Measurements from ENCODE around the gene ACADL.
A peak's percentile ranks its signal among the peaks of the same experiment; 100 is the strongest.

The ACADL gene

GRCh38 chr2:210230518-210230917, 5.3 kb upstream of the ACADL start:
- no peaks in the 10 kb centered on the region for H3K36me3 ChIP-seq (ENCODE audit: insufficient read depth, low read length)
- H3K9me3 ChIP-seq (ENCODE audit: low read length), result no peaks in the 10 kb centered on the region
- peaks cover under 1% of the 10 kb centered on the region for H3K4me1 ChIP-seq (ENCODE audit: insufficient read depth, low read length)
- H3K4me3 ChIP-seq (ENCODE audit: low read length), result no peak overlapping the region
- H2AFZ ChIP-seq (ENCODE audit: low read depth, low read length), result no peak overlapping the region
- H3K27me3 ChIP-seq (ENCODE audit: insufficient read depth, low read length), result peaks cover 13% of the 10 kb centered on the region

DNA sequence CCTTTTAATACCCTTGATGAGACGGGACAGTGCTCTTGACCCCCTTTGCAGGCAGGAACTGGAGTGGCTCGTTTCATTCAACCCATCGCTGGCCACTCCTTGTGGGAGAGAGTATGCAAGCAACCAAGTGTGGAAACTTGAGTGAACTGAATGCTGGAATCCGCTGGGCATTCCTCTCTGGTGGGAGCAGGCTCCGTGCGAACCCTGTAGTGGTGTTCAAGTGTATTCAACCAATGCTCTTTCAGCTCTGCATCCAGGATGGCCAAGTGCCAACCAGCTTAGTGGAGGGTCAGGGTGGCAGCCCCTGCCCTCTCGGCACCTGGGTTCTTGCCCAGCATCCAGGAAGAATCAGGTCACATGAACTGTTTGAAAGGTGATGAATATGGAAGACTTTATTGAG, 3.3 kb upstream of the ACADL start:
- Histone ChIP-seq H3K27me3 (ENCODE audit: insufficient read depth, low read length) (peaks cover 32% of the 10 kb centered on the region), H3K36me3 (ENCODE audit: insufficient read depth, low read length) (no peaks in the 10 kb centered on the region), H2AFZ (ENCODE audit: low read depth, low read length) (no peak overlapping the region), H3K4me3 (ENCODE audit: low read length) (no peak overlapping the region), H3K9me3 (ENCODE audit: low read length) (no peaks in the 10 kb centered on the region), H3K4me1 (ENCODE audit: insufficient read depth, low read length) (peaks cover 8% of the 10 kb centered on the region)

- Histone ChIP-seq H3K27me3 (ENCODE audit: insufficient read depth, low read length) (peaks cover 43% of the 10 kb centered on the region), H3K9me3 (ENCODE audit: low read length) (no peaks in the 10 kb centered on the region), H3K4me3 (ENCODE audit: low read length) (no peak overlapping the region), H3K4me1 (ENCODE audit: insufficient read depth, low read length) (peaks cover 8% of the 10 kb centered on the region), H2AFZ (ENCODE audit: low read depth, low read length) (no peak overlapping the region), H3K36me3 (ENCODE audit: insufficient read depth, low read length) (no peaks in the 10 kb centered on the region)
These were observed 2.2 kb upstream of the ACADL start for GRCh38 chr2:210227290-210228088.

DNA sequence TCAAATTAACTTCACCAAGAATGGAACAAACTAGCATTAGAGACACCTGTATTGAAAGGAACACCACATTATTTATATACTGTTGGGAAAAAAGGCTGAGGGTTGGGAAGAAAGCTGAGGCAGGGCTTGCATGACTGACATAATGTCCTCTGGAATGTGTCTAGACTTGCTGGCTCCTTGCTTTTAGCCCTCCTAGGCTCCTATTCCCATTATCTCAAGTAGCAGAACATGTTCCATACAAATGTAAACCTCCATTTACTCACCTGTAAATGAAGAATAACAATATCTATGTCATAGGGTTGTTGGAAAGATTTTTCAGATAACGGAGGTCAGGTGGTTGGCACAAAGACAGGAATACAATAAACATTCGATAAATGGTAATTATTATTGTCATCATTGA, 976 bp upstream of the ACADL start:
- Histone ChIP-seq H3K36me3 (ENCODE audit: insufficient read depth, low read length) (no peaks in the 10 kb centered on the region), H3K4me3 (ENCODE audit: low read length) (no peak overlapping the region), H3K9me3 (ENCODE audit: low read length) (no peaks in the 10 kb centered on the region), H3K4me1 (ENCODE audit: insufficient read depth, low read length) (peaks cover 8% of the 10 kb centered on the region), H3K27me3 (ENCODE audit: insufficient read depth, low read length) (peaks cover 45% of the 10 kb centered on the region), H2AFZ (ENCODE audit: low read depth, low read length) (no peak overlapping the region)

GRCh38 chr2:210224591-210224940, 681 bp downstream of the ACADL start:
- peak overlapping the region; percentile 57 for H3K4me3 ChIP-seq (ENCODE audit: low read length)
- H3K36me3 ChIP-seq (ENCODE audit: insufficient read depth, low read length), result no peaks in the 10 kb centered on the region
- H3K4me1 ChIP-seq (ENCODE audit: insufficient read depth, low read length), result peaks cover 8% of the 10 kb centered on the region
- H3K9me3 ChIP-seq (ENCODE audit: low read length), result no peaks in the 10 kb centered on the region
- H2AFZ ChIP-seq (ENCODE audit: low read depth, low read length), result peak overlapping the region; percentile 97
- H3K27me3 ChIP-seq (ENCODE audit: insufficient read depth, low read length), result peaks cover 50% of the 10 kb centered on the region

DNA sequence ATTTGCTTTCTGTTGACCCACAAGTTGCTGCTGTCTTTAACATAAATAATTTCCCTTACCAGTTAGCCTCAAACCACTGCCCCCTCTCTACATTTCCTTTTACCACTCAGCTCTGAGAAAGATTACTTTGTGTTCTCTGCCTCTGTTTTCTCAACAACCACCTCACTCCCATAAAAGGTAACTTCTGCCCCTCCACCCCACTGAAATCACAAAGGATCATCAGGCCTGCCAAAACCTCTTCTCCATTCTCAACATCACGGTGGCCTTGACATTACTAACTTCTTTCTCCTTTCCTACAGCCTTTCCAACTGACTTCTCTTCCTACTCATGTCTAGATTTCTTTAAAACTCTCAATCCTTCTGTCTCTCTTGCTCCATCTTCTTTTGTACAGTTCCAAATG, 10.1 kb downstream of the ACADL start:
- peaks cover 8% of the 10 kb centered on the region for H3K27me3 ChIP-seq (ENCODE audit: insufficient read depth, low read length)
- no peak overlapping the region for H3K4me3 ChIP-seq (ENCODE audit: low read length)
- H2AFZ ChIP-seq (ENCODE audit: low read depth, low read length), result no peak overlapping the region
- no peaks in the 10 kb centered on the region for H3K4me1 ChIP-seq (ENCODE audit: insufficient read depth, low read length)
- no peaks in the 10 kb centered on the region for H3K36me3 ChIP-seq (ENCODE audit: insufficient read depth, low read length)
- H3K9me3 ChIP-seq (ENCODE audit: low read length), result no peaks in the 10 kb centered on the region

GRCh38 chr2:210210185-210210584, 15.1 kb downstream of the ACADL start:
- H3K27me3 ChIP-seq (ENCODE audit: insufficient read depth, low read length), result peaks cover 2% of the 10 kb centered on the region
- no peak overlapping the region for H2AFZ ChIP-seq (ENCODE audit: low read depth, low read length)
- no peaks in the 10 kb centered on the region for H3K4me1 ChIP-seq (ENCODE audit: insufficient read depth, low read length)
- H3K9me3 ChIP-seq (ENCODE audit: low read length), result no peaks in the 10 kb centered on the region
- no peaks in the 10 kb centered on the region for H3K36me3 ChIP-seq (ENCODE audit: insufficient read depth, low read length)
- no peak overlapping the region for H3K4me3 ChIP-seq (ENCODE audit: low read length)

DNA sequence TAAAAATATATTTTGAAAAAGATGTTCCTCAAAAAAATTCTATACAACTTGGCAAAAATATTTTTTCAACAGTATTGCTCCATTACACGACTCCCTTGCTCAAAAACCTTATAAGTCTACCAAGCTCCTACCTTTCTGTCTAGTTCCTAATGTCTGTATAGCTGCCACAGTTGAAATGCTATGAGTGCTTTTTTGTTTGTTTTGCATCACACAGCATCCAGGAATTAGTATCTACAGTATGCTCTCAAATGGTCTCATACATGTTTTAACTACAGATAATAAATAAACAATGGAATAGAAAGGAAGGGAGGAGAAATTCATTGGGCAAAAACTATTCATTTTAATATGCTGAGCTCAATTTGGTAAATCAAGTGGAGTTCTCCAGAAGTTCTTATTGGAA, 17.3 kb downstream of the ACADL start:
- Histone ChIP-seq H3K4me1 (ENCODE audit: insufficient read depth, low read length) (peaks cover 13% of the 10 kb centered on the region), H3K36me3 (ENCODE audit: insufficient read depth, low read length) (no peaks in the 10 kb centered on the region), H2AFZ (ENCODE audit: low read depth, low read length) (no peak overlapping the region), H3K9me3 (ENCODE audit: low read length) (no peaks in the 10 kb centered on the region), H3K27me3 (ENCODE audit: insufficient read depth, low read length) (no peaks in the 10 kb centered on the region), H3K4me3 (ENCODE audit: low read length) (no peak overlapping the region)

- no peaks in the 10 kb centered on the region for H3K9me3 ChIP-seq (ENCODE audit: low read length)
- H2AFZ ChIP-seq (ENCODE audit: low read depth, low read length), result no peak overlapping the region
- no peaks in the 10 kb centered on the region for H3K27me3 ChIP-seq (ENCODE audit: insufficient read depth, low read length)
- H3K36me3 ChIP-seq (ENCODE audit: insufficient read depth, low read length), result no peaks in the 10 kb centered on the region
- peaks cover 13% of the 10 kb centered on the region for H3K4me1 ChIP-seq (ENCODE audit: insufficient read depth, low read length)
- no peak overlapping the region for H3K4me3 ChIP-seq (ENCODE audit: low read length)
These were observed 21.7 kb downstream of the ACADL start for GRCh38 chr2:210203558-210203957.

GRCh38 chr2:210203147-210203546, 22.1 kb downstream of the ACADL start:
- Histone ChIP-seq H3K4me3 (ENCODE audit: low read length) (no peak overlapping the region), H2AFZ (ENCODE audit: low read depth, low read length) (no peak overlapping the region), H3K36me3 (ENCODE audit: insufficient read depth, low read length) (no peaks in the 10 kb centered on the region), H3K27me3 (ENCODE audit: insufficient read depth, low read length) (no peaks in the 10 kb centered on the region), H3K9me3 (ENCODE audit: low read length) (no peaks in the 10 kb centered on the region), H3K4me1 (ENCODE audit: insufficient read depth, low read length) (peaks cover 13% of the 10 kb centered on the region)

DNA sequence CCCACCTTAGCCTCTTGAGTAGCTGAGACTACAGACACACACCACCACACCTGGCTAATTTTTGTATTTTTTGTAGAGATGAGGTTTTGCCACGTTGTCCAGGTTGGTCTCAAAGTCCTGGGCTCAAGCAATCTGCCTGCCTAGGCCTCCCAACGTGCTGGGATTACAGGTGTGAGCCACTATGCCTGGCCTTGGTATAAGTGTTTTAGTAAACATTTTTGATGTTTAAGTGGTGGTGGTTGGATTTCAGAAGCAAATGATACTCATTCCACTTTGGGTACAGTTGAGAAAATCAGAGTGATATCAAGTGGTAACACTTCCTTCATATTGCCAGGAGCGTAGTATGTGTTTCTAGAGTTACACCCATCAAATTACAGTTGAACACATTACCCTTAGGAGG, 25.4 kb downstream of the ACADL start:
- peaks cover 15% of the 10 kb centered on the region for H3K4me1 ChIP-seq (ENCODE audit: insufficient read depth, low read length)
- no peaks in the 10 kb centered on the region for H3K27me3 ChIP-seq (ENCODE audit: insufficient read depth, low read length)
- H3K9me3 ChIP-seq (ENCODE audit: low read length), result no peaks in the 10 kb centered on the region
- no peak overlapping the region for H3K4me3 ChIP-seq (ENCODE audit: low read length)
- no peaks in the 10 kb centered on the region for H3K36me3 ChIP-seq (ENCODE audit: insufficient read depth, low read length)
- no peak overlapping the region for H2AFZ ChIP-seq (ENCODE audit: low read depth, low read length)

DNA sequence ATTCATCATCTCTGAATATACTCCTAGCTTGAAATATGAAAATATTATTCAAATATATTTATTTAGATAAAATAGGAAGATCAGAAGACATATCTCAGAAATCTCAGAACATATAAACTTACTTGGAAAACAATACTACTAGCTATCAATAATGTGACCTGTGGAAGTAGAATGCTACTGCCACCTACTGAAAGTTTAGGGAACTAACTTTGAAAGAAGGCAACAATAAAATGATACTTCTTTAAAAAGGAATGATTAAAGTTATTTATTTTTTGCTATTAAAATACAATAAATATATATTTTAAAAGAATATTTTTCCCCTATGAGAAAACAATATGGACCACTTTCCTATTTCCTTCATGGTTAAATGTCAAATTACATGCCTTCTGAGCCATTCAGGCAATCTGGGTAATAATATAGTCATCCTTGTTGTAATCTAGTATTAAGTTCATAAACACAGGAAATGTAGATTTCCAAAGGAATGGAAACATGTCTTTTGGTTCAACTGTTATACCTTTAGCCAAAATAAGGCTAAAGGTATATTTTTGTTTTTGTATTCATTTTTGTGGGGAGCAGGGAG, 26.0 kb downstream of the ACADL start:
- Histone ChIP-seq H3K4me3 (ENCODE audit: low read length) (no peak overlapping the region), H3K9me3 (ENCODE audit: low read length) (no peaks in the 10 kb centered on the region), H2AFZ (ENCODE audit: low read depth, low read length) (no peak overlapping the region), H3K36me3 (ENCODE audit: insufficient read depth, low read length) (no peaks in the 10 kb centered on the region), H3K27me3 (ENCODE audit: insufficient read depth, low read length) (no peaks in the 10 kb centered on the region), H3K4me1 (ENCODE audit: insufficient read depth, low read length) (peaks cover 10% of the 10 kb centered on the region)

GRCh38 chr2:210198326-210198725, 26.9 kb downstream of the ACADL start:
- Histone ChIP-seq H3K36me3 (ENCODE audit: insufficient read depth, low read length) (no peaks in the 10 kb centered on the region), H3K27me3 (ENCODE audit: insufficient read depth, low read length) (no peaks in the 10 kb centered on the region), H3K4me1 (ENCODE audit: insufficient read depth, low read length) (peaks cover 3% of the 10 kb centered on the region), H3K4me3 (ENCODE audit: low read length) (no peak overlapping the region), H2AFZ (ENCODE audit: low read depth, low read length) (no peak overlapping the region), H3K9me3 (ENCODE audit: low read length) (no peaks in the 10 kb centered on the region)

DNA sequence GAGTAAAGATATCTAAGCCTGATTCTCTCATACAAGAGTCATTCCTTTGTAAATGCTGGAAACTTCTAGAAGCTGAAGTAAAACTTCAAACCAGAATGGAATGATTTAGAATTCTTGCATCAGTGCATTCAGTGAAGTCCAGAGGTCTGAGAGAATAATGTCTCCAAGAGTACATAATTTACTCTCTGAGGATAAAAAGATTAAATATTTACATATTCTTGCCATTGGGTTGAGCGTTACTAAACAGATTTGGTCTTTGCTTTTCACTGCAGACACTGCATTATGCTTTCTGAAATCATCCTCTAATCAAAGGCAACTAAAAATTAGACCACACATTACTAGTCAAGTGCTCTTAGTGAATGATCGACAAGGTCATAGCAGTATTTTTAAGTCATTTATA, 27.5 kb downstream of the ACADL start:
- Histone ChIP-seq H3K36me3 (ENCODE audit: insufficient read depth, low read length) (no peaks in the 10 kb centered on the region), H2AFZ (ENCODE audit: low read depth, low read length) (no peak overlapping the region), H3K27me3 (ENCODE audit: insufficient read depth, low read length) (no peaks in the 10 kb centered on the region), H3K4me3 (ENCODE audit: low read length) (no peak overlapping the region), H3K4me1 (ENCODE audit: insufficient read depth, low read length) (peaks cover 3% of the 10 kb centered on the region), H3K9me3 (ENCODE audit: low read length) (no peaks in the 10 kb centered on the region)

Data from neuron (in vitro differentiated cells).